HepG2 (cell line): ENCODE results near the gene USP12. TPM values are rescaled to one million over a fixed set of nuclear protein-coding genes. Genes with fewer than 3 reads are reported as not detected.

Source experiments
- ATAC-seq: fragments of 200-7000 bp; cut with Tn5 transposase; 3 replicates; pipeline ENCODE4 v1.9.1; 2020; ENCODE audit warnings: mild to moderate bottlenecking, moderate library complexity
- BruUV-seq: library from RNA; stranded (reverse); fragments of 400-500 nt; replicated peaks from 2 replicates; lab custom pipeline; 2021; lab: Mats Ljungman, UMichigan
- CTCF ChIA-PET: fragments of 300-600 bp; formaldehyde crosslinking; extraction: SDS; loops from one replicate; lab custom pipeline; 2021; ENCODE audit warnings: low total read pairs, inconsistent platforms, low intra/inter-chr PET ratio; lab: Yijun Ruan, JAX
- POLR2A ChIA-PET: fragments of 350-600 bp; sonication (Branson Sonifier 250); formaldehyde crosslinking; loops from one replicate; lab custom pipeline; 2020; ENCODE audit warnings: antibody characterized with exemption, inconsistent platforms; lab: Yijun Ruan, JAX
- DNase-seq: peaks from one replicate; pipeline ENCODE4 v3.0.0-alpha.2; 2015; ENCODE audit warnings: low spot score
- FAIRE-seq: peaks from 3 replicates; lab custom pipeline; 2011; peaks lifted over from hg19 to GRCh38; lab: Jason Lieb, UNC
- H2AFZ ChIP-seq: one replicate; pipeline ENCODE4 v1.6.1; 2011; ENCODE audit warnings: low read length, inconsistent platforms
- H3K27ac ChIP-seq: fragments of 300-600 bp; 3 replicates; pipeline ENCODE4 v1.8.0; 2011; ENCODE audit warnings: mixed run types, mild to moderate bottlenecking, mixed read lengths, low read length, inconsistent platforms; ENCODE audit not compliant: insufficient read depth; ENCODE audit errors: extremely low read length
- H3K27me3 ChIP-seq, 2 experiments: fragments of 200-600 bp in 1 of 2; 2 replicates in 1 of 2; 3 replicates in 1 of 2; pipeline versions ENCODE4 v1.6.0 to v1.8.0; 2011; ENCODE audit warnings: low read length in 2 of 2, mild to moderate bottlenecking in 2 of 2, moderate library complexity in 2 of 2, inconsistent platforms in 1 of 2; ENCODE audit not compliant: insufficient read depth in 2 of 2, control insufficient read depth in 1 of 2
- H3K36me3 ChIP-seq, 2 experiments: fragments of 200-600 bp in 1 of 2; replicated peaks in 1 of 2; 2 replicates in 1 of 2; 3 replicates in 1 of 2; pipeline versions ENCODE4 v1.5.1 to v1.8.0; 2011; ENCODE audit warnings: low read length in 2 of 2, inconsistent platforms in 1 of 2; ENCODE audit not compliant: insufficient read depth in 2 of 2, control insufficient read depth in 1 of 2
- H3K4me1 ChIP-seq: 2 replicates; pipeline ENCODE4 v1.5.1; 2012; ENCODE audit warnings: low read length, inconsistent platforms; ENCODE audit not compliant: insufficient read depth
- H3K4me2 ChIP-seq: 2 replicates; pipeline ENCODE4 v1.6.0; 2011; ENCODE audit warnings: low read depth, low read length, inconsistent platforms
- H3K4me3 ChIP-seq, 3 experiments: fragments of 200-600 bp in 1 of 3; sonication (generic), shearing (Covaris generic) in 1 of 3; replicated peaks in 1 of 3; 2 replicates each; pipeline ENCODE4 v1.5.1; 2011 to 2016; ENCODE audit warnings: low read length in 3 of 3, inconsistent platforms in 2 of 3, low read depth in 2 of 3, mild to moderate bottlenecking in 2 of 3, control low read depth in 1 of 3, mixed read lengths in 1 of 3; ENCODE audit not compliant: insufficient read depth in 1 of 3
- H3K79me2 ChIP-seq: one replicate; pipeline ENCODE4 v1.6.1; 2011; ENCODE audit warnings: low read length, inconsistent platforms; ENCODE audit not compliant: insufficient read depth
- H3K9ac ChIP-seq: 2 replicates; pipeline ENCODE4 v1.6.0; 2011; ENCODE audit warnings: mild to moderate bottlenecking, low read depth, low read length, inconsistent platforms; ENCODE audit not compliant: insufficient read depth
- H3K9me3 ChIP-seq: 2 replicates; pipeline ENCODE4 v1.5.1; 2012; ENCODE audit warnings: mild to moderate bottlenecking, low read length
- H4K20me1 ChIP-seq: 2 replicates; pipeline ENCODE4 v1.6.0; 2011; ENCODE audit warnings: inconsistent platforms, mild to moderate bottlenecking, low read length, moderate library complexity; ENCODE audit not compliant: insufficient read depth
- ADNP ChIP-seq: sonication (generic); formaldehyde crosslinking; IDR thresholded peaks from 2 replicates; pipeline ENCODE4 v1.4.0; 2020; ENCODE audit warnings: missing genetic modification reagents
- AKAP8 ChIP-seq: sonication (generic); formaldehyde crosslinking; IDR thresholded peaks from 2 replicates; pipeline ENCODE4 v1.5.1; 2020; ENCODE audit warnings: mild to moderate bottlenecking, missing genetic modification reagents
- BATF2 ChIP-seq: sonication (generic); formaldehyde crosslinking; IDR thresholded peaks from 2 replicates; pipeline ENCODE4 v1.8.0; 2022; ENCODE audit warnings: mild to moderate bottlenecking, missing genetic modification reagents, moderate library complexity
- FOXK2 ChIP-seq: fragments of 450-650 bp; IDR thresholded peaks from 2 replicates; pipeline ENCODE4 v1.6.1; 2016
- GFI1 ChIP-seq: sonication (generic); formaldehyde crosslinking; IDR thresholded peaks from 2 replicates; pipeline ENCODE4 v1.5.0; 2020; ENCODE audit warnings: missing genetic modification reagents, mild to moderate bottlenecking, borderline replicate concordance
- MATR3 ChIP-seq: sonication (generic); formaldehyde crosslinking; IDR thresholded peaks from 2 replicates; pipeline ENCODE4 v1.4.0; 2020; ENCODE audit warnings: missing genetic modification reagents
- ZNF577 ChIP-seq: sonication (generic); formaldehyde crosslinking; IDR thresholded peaks from 2 replicates; pipeline ENCODE4 v1.4.0; 2020; ENCODE audit warnings: mild to moderate bottlenecking, low read depth, missing genetic modification reagents, borderline replicate concordance
- ZNF644 ChIP-seq: IDR thresholded peaks from 2 replicates; pipeline ENCODE4 v1.6.1; 2016; ENCODE audit warnings: low read depth
- ZNF674 ChIP-seq: sonication (generic); formaldehyde crosslinking; IDR thresholded peaks from 2 replicates; pipeline ENCODE4 v1.5.0; 2020; ENCODE audit warnings: low read depth, mild to moderate bottlenecking, missing genetic modification reagents
- ZNF776 ChIP-seq: sonication (generic); formaldehyde crosslinking; IDR thresholded peaks from 2 replicates; pipeline ENCODE4 v1.4.0; 2020; ENCODE audit warnings: mild to moderate bottlenecking, missing genetic modification reagents
- WGBS: methylation state at CpG from one replicate; pipeline ENCODE4 v1.1.6; 2017; ENCODE audit warnings: low lambda C conversion rate; 5-methylcytosine and 5-hydroxymethylcytosine counted together
- in situ Hi-C: cut with HindIII; loops from 2 replicates; pipeline ENCODE4 v1.10.0; 2017; ENCODE audit warnings: low pct_unique_long_range_greater_than_20kb; ENCODE audit not compliant: extremely low pct_ligation_motif_present
- intact Hi-C: fragments of 100-400 bp; cut with micrococcal nuclease; formaldehyde crosslinking; loops from one replicate; pipeline ENCODE4 v1.10.0; 2022; ENCODE audit not compliant: unreplicated experiment
- polyA plus RNA-seq, 8 experiments: library from polyadenylated mRNA; depleted of rRNA in 3 of 8; stranded (reverse) in 7 of 8; unstranded in 1 of 8; fragments of >200 nt; fragmentation: Illumina TruSeq in 4 of 8; extraction: Trizol in 4 of 8; gene quantifications; 2 replicates each; pipeline versions ENCODE4 v1.2.1 to v1.2.3, GENCODE V29; 2011 to 2016; ENCODE audit warnings: low read depth in 4 of 8, missing spikeins in 1 of 8, mixed read lengths in 1 of 8; ENCODE audit not compliant: insufficient read depth in 1 of 8
- total RNA-seq, 5 experiments: library from RNA; depleted of rRNA; stranded (reverse); fragments of >200 nt; fragmentation: Illumina TruSeq; extraction: Trizol; gene quantifications; 2 replicates each; pipeline ENCODE4 v1.2.3, GENCODE V29; 2016; ENCODE audit warnings: low read depth in 1 of 5

USP12 gene
- total and polyA plus RNA-seq, 2 of the 13 experiments (the other 11 are each of a cell fraction or from before 2014, with no cell fraction given) = 9.8 to 19.5 TPM

GRCh38 chr13:27160657-27161295, 10.8 kb downstream of the USP12 start (continued):
- TF ChIP-seq GFI1 (CRISPR knock-in tag) (no peak), ZNF577 (CRISPR knock-in tag) (no peak), FOXK2 (no peak), AKAP8 (CRISPR knock-in tag) (no peak)

- ATAC-seq (no peak), FAIRE-seq (no peak), DNase-seq (no peak)
- no peaks in the 10 kb centered on the region for H3K36me3 ChIP-seq
- intact Hi-C loops = no loop called here
- H3K9me3 ChIP-seq = no peaks in the 10 kb centered on the region
- no TSS peak for BruUV-seq
- H3K4me3 ChIP-seq = no peak overlapping the region
- CTCF ChIA-PET = no interaction called here
- H3K9ac ChIP-seq = no peak overlapping the region
- no peak overlapping the region for H2AFZ ChIP-seq
- peaks cover 86% of the 10 kb centered on the region for H3K79me2 ChIP-seq
- POLR2A ChIA-PET = no interaction called here
- H3K27me3 ChIP-seq = no peaks in the 10 kb centered on the region
- no peaks in the 10 kb centered on the region for H3K4me1 ChIP-seq
- WGBS = 95% methylated on average over 5 of the region's 5 CpGs
- H4K20me1 ChIP-seq = no peaks in the 10 kb centered on the region; the same call in none of the 2 replicates
- no peak for TF ChIP-seq ADNP (CRISPR knock-in tag)
- TF ChIP-seq BATF2 (CRISPR knock-in tag) = no peak
- TF ChIP-seq ZNF644 (CRISPR knock-in tag) = no peak
- no peak for TF ChIP-seq ZNF674 (CRISPR knock-in tag)
- no peak for TF ChIP-seq MATR3
- no peak for TF ChIP-seq ZNF776 (CRISPR knock-in tag)
- TF ChIP-seq, all 625 proteins: peak for 0
- no peak overlapping the region for H3K27ac ChIP-seq
- H3K4me2 ChIP-seq = no peak overlapping the region
- in situ Hi-C loops = no loop called here
Observed at GRCh38 chr13:27159806-27160563, 11.6 kb downstream of the USP12 start.
